Small intestine (tissue), 7 donors: ENCODE measurements around the gene PLXNC1. TPM values are rescaled to one million over a fixed set of nuclear protein-coding genes. Genes with fewer than 3 reads are reported as not detected.

ENCODE experiments used
- DNase-seq, 2 donors: peaks; one replicate each; pipeline versions ENCODE4 v3.0.0 to v3.0.0-alpha.2; 2013
- FAIRE-seq: peaks from 2 replicates; lab custom pipeline; 2012; peaks lifted over from hg19 to GRCh38; lab: Jason Lieb, UNC
- H3K27ac ChIP-seq, 3 donors: one replicate each; pipeline ENCODE4 v1.5.1; 2013; ENCODE audit warnings: low read length in 2 of 3, mild to moderate bottlenecking in 2 of 3, control low read depth in 1 of 3, inconsistent platforms in 1 of 3, low read depth in 1 of 3, moderate library complexity in 1 of 3
- H3K27me3 ChIP-seq, 3 donors: one replicate each; pipeline ENCODE4 v1.6.1; 2013; ENCODE audit warnings: low read length in 3 of 3, inconsistent platforms in 1 of 3; ENCODE audit not compliant: control insufficient read depth in 3 of 3, insufficient read depth in 3 of 3
- H3K36me3 ChIP-seq, 3 donors: one replicate each; pipeline ENCODE4 v1.6.1; 2013; ENCODE audit warnings: low read length in 3 of 3, inconsistent platforms in 1 of 3, low read depth in 1 of 3, mild to moderate bottlenecking in 1 of 3, moderate library complexity in 1 of 3; ENCODE audit not compliant: control insufficient read depth in 3 of 3, insufficient read depth in 2 of 3
- H3K4me1 ChIP-seq, 3 donors: one replicate each; pipeline ENCODE4 v1.6.1; 2013; ENCODE audit warnings: low read length in 2 of 3, inconsistent platforms in 1 of 3, low read depth in 1 of 3, mild to moderate bottlenecking in 1 of 3, moderate library complexity in 1 of 3; ENCODE audit not compliant: control insufficient read depth in 3 of 3, insufficient read depth in 2 of 3
- H3K4me3 ChIP-seq, 3 donors: one replicate each; pipeline ENCODE4 v1.5.1; 2013; ENCODE audit warnings: low read length in 3 of 3, control low read depth in 1 of 3, inconsistent platforms in 1 of 3, low read depth in 1 of 3, mild to moderate bottlenecking in 1 of 3, moderate library complexity in 1 of 3
- H3K9me3 ChIP-seq, 2 donors: one replicate each; pipeline ENCODE4 v1.6.1; 2013; ENCODE audit warnings: low read depth in 1 of 2, low read length in 1 of 2; ENCODE audit not compliant: control insufficient read depth in 2 of 2, insufficient read depth in 1 of 2
- WGBS, 3 donors: extraction: QIAGEN DNeasy Blood & Tissue Kit; methylation state at CpG; one replicate each; pipeline ENCODE4 v1.1.7; 2013; 5-methylcytosine and 5-hydroxymethylcytosine counted together
- polyA plus RNA-seq, 4 donors: library from polyadenylated mRNA; stranded (reverse) in 3 of 4; unstranded in 1 of 4; fragments of 200-250 nt in 3 of 4; fragments of 120-200 nt in 1 of 4; gene quantifications; one replicate each; pipeline versions ENCODE4 v1.2.1 to v1.2.3, GENCODE V29; 2013
- donor health status: healthy with polysubstance abuse.
- donor health status: control.
- donor health status: control.
- donor health status: Bipolar disorder and iron deficiency.
- donor health status: healthy.

Gene PLXNC1
- polyA plus RNA-seq, 4 donors = 0.22 to 20.5 (median 1.2) TPM

DNA sequence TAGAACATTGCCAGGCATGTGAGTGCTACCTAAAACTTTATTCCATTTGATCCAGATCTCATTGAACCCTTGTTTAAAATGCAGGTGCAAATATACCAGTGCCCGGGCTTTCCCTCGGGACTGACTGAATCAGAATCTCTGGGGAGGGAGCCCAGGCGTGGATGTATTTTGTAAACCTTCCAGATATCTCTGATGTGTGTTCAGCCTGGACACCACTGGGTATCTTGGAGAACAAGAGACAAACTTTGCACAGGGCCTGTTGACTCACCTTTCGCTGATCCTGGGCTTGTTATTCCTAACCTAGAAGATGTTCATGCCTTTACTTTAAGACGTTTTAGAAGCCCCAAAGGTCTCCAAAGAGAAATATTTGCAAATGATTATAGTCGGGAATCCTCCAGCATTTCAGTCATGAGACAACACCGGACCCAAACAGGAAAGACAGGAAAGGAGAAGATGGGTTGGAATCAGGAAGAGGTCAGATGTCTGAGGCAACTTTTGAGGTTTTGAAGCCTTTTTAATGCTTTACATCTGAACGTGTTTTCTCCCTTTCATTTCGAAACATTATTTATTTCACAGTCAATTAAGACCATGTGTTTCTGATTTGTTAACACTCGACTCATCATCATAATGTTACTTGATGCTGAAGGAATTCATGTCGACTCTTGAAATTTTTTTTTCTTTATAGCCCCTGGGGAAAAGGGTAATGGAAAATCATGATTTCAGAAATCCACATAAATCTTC lies 118.6 kb downstream of the PLXNC1 start:
- Histone ChIP-seq H3K4me1 (peaks cover 0 to 7% (median 6%) of the 10 kb centered on the region in 3 donors), H3K27ac (peak overlapping the region in 1 of 3 donors; percentile 32), H3K9me3 (no peaks in the 10 kb centered on the region), H3K27me3 (no peaks in the 10 kb centered on the region), H3K36me3 (peaks cover 0 to 29% (median 0%) of the 10 kb centered on the region in 3 donors), H3K4me3 (no peak overlapping the region)
- WGBS, 3 donors = 62 to 74% (median 70%) methylated on average over 11 of the region's 11 CpGs
- FAIRE-seq = no peak
- no peak for DNase-seq

DNA sequence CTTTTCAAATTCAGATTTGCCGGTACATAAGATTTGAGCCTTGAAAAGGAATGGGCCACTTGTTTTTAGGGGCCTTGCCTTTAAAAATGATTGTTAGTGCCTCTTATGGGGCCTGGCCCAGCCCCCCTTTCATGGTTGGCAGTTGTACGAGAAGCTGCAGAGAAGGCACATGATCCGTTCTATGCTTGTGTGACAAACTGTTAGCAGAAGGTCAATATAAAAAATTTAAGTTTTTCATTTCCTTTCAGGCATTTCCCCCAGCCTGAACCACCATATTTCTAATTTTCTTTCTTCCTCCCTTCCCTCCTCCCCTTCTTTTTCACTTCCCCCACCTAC lies 119.1 kb downstream of the PLXNC1 start:
- no peaks in the 10 kb centered on the region for H3K9me3 ChIP-seq
- H3K27me3 ChIP-seq = no peaks in the 10 kb centered on the region
- H3K4me3 ChIP-seq = no peak overlapping the region
- 64 to 89% (median 78%) methylated on average over 3 of the region's 3 CpGs for WGBS, 3 donors
- no peak overlapping the region for H3K27ac ChIP-seq
- peaks cover 0 to 4% (median 4%) of the 10 kb centered on the region in 3 donors for H3K4me1 ChIP-seq
- FAIRE-seq (no peak), DNase-seq (no peak)
- H3K36me3 ChIP-seq = peaks cover 0 to 26% (median 0%) of the 10 kb centered on the region in 3 donors

GRCh38 chr12:94267921-94268471 lies 119.6 kb downstream of the PLXNC1 start:
- Histone ChIP-seq H3K36me3 (peaks cover 0 to 24% (median 0%) of the 10 kb centered on the region in 3 donors), H3K9me3 (no peaks in the 10 kb centered on the region), H3K27me3 (no peaks in the 10 kb centered on the region), H3K4me1 (peaks cover 0 to 4% (median 0%) of the 10 kb centered on the region in 3 donors), H3K27ac (no peak overlapping the region), H3K4me3 (no peak overlapping the region)
- no peak for FAIRE-seq
- WGBS, 3 donors = 84 to 97% (median 95%) methylated on average over 5 of the region's 5 CpGs
- no peak for DNase-seq

DNA sequence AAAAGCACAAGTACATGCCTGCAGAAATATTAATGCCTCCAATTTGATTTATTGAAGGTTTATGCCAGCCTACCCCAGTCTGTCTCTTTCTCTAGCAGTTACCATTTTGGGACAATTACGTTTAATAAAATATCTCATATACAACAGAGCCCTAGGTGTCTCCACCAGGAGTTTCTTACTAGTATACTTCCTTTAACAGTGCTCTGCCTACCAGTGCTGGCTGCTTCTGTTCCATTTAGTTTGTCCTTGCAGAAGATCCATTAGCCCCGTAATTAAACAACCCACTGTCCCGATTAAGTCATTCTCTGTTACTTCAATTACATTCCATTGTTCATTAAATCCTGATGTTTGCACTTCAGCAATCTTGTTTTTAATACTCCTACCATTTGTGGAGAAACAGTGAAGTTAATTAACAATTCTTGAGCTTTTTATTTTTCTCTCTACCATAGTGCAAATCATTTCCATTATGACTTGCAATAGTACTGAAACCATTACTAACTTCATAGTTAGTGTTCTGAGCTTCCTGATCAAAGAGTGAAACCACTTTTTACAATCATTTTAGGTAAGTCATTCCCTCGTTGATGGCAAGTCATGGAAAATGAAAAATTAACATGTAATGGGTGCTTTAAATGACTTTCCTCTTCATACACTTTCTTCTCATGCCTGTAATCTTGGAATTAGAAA lies 121.1 kb downstream of the PLXNC1 start:
- Histone ChIP-seq H3K4me3 (no peak overlapping the region), H3K4me1 (no peaks in the 10 kb centered on the region), H3K27ac (no peak overlapping the region), H3K36me3 (peaks cover 0 to 17% (median 0%) of the 10 kb centered on the region in 3 donors), H3K9me3 (no peaks in the 10 kb centered on the region), H3K27me3 (no peaks in the 10 kb centered on the region)
- FAIRE-seq (no peak), DNase-seq (no peak)
- 77 to 83% (median 79%) methylated on average over 4 of the region's 4 CpGs for WGBS, 3 donors

GRCh38 chr12:94271351-94271750 lies 123.0 kb downstream of the PLXNC1 start:
- Histone ChIP-seq H3K36me3 (peaks cover 0 to 19% (median 0%) of the 10 kb centered on the region in 3 donors), H3K4me3 (no peak overlapping the region), H3K27me3 (no peaks in the 10 kb centered on the region), H3K9me3 (no peaks in the 10 kb centered on the region), H3K27ac (no peak overlapping the region), H3K4me1 (no peaks in the 10 kb centered on the region)
- no peak for DNase-seq
- no peak for FAIRE-seq
- WGBS, 3 donors = 70 to 88% (median 71%) methylated on average over 6 of the region's 6 CpGs

DNA sequence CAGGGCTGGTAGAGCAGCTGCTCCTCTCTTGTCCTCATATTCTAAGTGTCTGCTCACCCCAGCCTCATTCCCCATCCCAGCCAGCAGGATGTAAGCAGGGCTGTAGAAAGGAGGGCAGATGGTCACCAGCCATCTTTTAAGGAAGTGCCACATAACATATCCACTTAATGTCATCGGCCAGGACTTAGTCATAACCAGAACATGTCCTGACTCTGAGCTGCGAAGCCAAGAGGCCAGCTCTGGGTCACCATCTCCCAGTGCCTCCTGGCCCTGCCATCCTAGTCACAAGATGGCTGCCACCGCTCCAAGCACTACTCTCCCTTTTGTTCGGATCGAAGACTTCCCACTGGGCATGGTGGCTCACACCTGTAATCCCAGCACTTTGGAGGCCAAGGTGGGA lies 123.9 kb downstream of the PLXNC1 start:
- Histone ChIP-seq H3K4me1 (no peaks in the 10 kb centered on the region), H3K27ac (no peak overlapping the region), H3K4me3 (no peak overlapping the region), H3K9me3 (no peaks in the 10 kb centered on the region), H3K27me3 (no peaks in the 10 kb centered on the region), H3K36me3 (peaks cover 0 to 20% (median 0%) of the 10 kb centered on the region in 3 donors)
- 90 to 92% (median 91%) methylated on average over 5 of the region's 5 CpGs for WGBS, 3 donors
- DNase-seq (no peak), FAIRE-seq (no peak)

DNA sequence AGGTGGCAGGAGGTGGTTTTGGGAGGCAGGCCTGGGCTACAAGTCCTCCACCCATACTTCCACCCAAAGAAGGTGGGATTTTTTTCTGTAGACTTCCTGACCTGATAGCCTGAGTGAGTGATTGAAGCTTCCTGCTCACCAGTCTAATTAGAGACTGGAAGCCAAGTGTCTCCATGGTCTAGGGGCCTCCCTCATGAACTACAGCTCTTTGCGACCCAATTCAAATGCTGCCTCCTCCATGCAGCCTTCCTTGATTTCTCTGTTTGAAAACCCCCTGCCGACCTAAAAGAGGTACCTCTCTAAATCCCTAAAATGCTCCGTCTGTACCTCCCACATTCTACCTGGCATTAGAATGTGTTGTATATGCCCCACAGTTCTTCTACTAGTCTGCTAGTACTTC lies 124.9 kb downstream of the PLXNC1 start:
- no peak for DNase-seq

GRCh38 chr12:94276725-94277124 lies 128.3 kb downstream of the PLXNC1 start:
- Histone ChIP-seq H3K27me3 (no peaks in the 10 kb centered on the region), H3K4me3 (no peak overlapping the region), H3K36me3 (peaks cover 0 to 41% (median 0%) of the 10 kb centered on the region in 3 donors), H3K4me1 (peaks cover 0 to 2% (median 0%) of the 10 kb centered on the region in 3 donors), H3K27ac (no peak overlapping the region), H3K9me3 (no peaks in the 10 kb centered on the region)
- no peak for FAIRE-seq
- peak in 1 of 2 donors; percentile 70 for DNase-seq
- 39 to 75% (median 57%) methylated on average over 6 of the region's 6 CpGs for WGBS, 3 donors

More for the DNA sequence above, 124.9 kb downstream of the PLXNC1 start:
- no peak for FAIRE-seq
- Histone ChIP-seq H3K9me3 (no peaks in the 10 kb centered on the region), H3K4me1 (peaks cover 0 to 2% (median 0%) of the 10 kb centered on the region in 3 donors), H3K4me3 (no peak overlapping the region), H3K27me3 (no peaks in the 10 kb centered on the region), H3K36me3 (peaks cover 0 to 23% (median 0%) of the 10 kb centered on the region in 3 donors), H3K27ac (no peak overlapping the region)
- 97 to 100% (median 99%) methylated on average over 3 of the region's 3 CpGs for WGBS, 3 donors
